ENCODE measurements around the gene LIN7B.

- TF ChIP-seq CTCF (conservative IDR thresholded peaks at IDR 0.05 in 1 of 2, IDR thresholded peaks at IDR 0.05 in 1 of 2; ENCODE audit: low read depth in 1 of 2, low read length in 2 of 2), result no peak
- no peak for TF ChIP-seq EZH2 (IDR thresholded peaks at IDR 0.05; ENCODE audit: low read length, missing control alignments)
Observed at GRCh38 chr19:49086296-49086695, 27.9 kb upstream of the LIN7B start.
